Heart left ventricle (tissue), 16 donors: ENCODE results near the gene WNT7B. TPM values are rescaled to one million over a fixed set of nuclear protein-coding genes. Genes with fewer than 3 reads are reported as not detected.

Experiments
- ATAC-seq, 4 donors: fragments of 200-7000 bp; cut with Tn5 transposase; one replicate each; pipeline ENCODE4 v1.9.1; 2020 to 2022; ENCODE audit warnings: moderate library complexity in 4 of 4, mild to moderate bottlenecking in 3 of 4, moderate number of reproducible peaks in 1 of 4
- DNase-seq, 5 donors: peaks; one replicate each; pipeline ENCODE4 v3.0.0-alpha.2; 2020
- H3K27ac ChIP-seq, 12 donors: fragments of 200-600 bp; sonication (generic) in 4 of 12; one replicate each; pipeline versions ENCODE4 v1.5.0 to v1.8.0; 2016 to 2022; ENCODE audit warnings: mild to moderate bottlenecking in 2 of 12
- H3K27me3 ChIP-seq, 9 donors: fragments of 200-600 bp; sonication (generic) in 2 of 9; one replicate each; pipeline versions ENCODE4 v1.5.1 to v1.8.0; 2016 to 2022; ENCODE audit warnings: mild to moderate bottlenecking in 3 of 9
- H3K36me3 ChIP-seq, 9 donors: fragments of 200-600 bp; sonication (generic) in 2 of 9; one replicate each; pipeline versions ENCODE4 v1.5.0 to v1.8.0; 2018 to 2022; ENCODE audit warnings: mild to moderate bottlenecking in 2 of 9
- H3K4me1 ChIP-seq, 12 donors: fragments of 200-600 bp; sonication (generic) in 4 of 12; one replicate each; pipeline versions ENCODE4 v1.5.0 to v1.8.0; 2016 to 2022; ENCODE audit warnings: mild to moderate bottlenecking in 3 of 12
- H3K4me3 ChIP-seq, 12 donors: fragments of 200-600 bp; sonication (generic) in 4 of 12; one replicate each; pipeline versions ENCODE4 v1.5.0 to v1.8.0; 2017 to 2022; ENCODE audit warnings: mild to moderate bottlenecking in 9 of 12, moderate library complexity in 4 of 12
- H3K9me3 ChIP-seq, 12 donors: fragments of 200-600 bp; sonication (generic) in 4 of 12; one replicate each; pipeline versions ENCODE4 v1.5.0 to v1.8.0; 2016 to 2022; ENCODE audit warnings: mild to moderate bottlenecking in 1 of 12
- CTCF ChIP-seq, 12 donors: fragments of 200-600 bp; sonication (generic) in 4 of 12; IDR thresholded peaks; one replicate each; pipeline versions ENCODE4 v1.5.0 to v1.8.0; 2018 to 2022; ENCODE audit warnings: antibody characterized with exemption in 12 of 12, mild to moderate bottlenecking in 5 of 12
- POLR2A ChIP-seq, 2 donors: fragments of 450-650 bp; IDR thresholded peaks; one replicate each; pipeline ENCODE4 v1.6.1; 2017; ENCODE audit warnings: antibody characterized with exemption in 2 of 2, mild to moderate bottlenecking in 2 of 2, moderate library complexity in 2 of 2
- WGBS, 4 donors: extraction: QIAGEN DNeasy Blood & Tissue Kit in 2 of 4; methylation state at CpG; one replicate each; pipeline versions ENCODE4 v1.1.5 to v1.1.7; 2013 to 2018; 5-methylcytosine and 5-hydroxymethylcytosine counted together
- intact Hi-C, 10 donors: fragments of 100-400 bp; cut with DNase I; formaldehyde crosslinking; loops; one replicate each; pipeline versions ENCODE4 v1.11.1 to v1.14.2; 2022
- polyA plus RNA-seq, 2 donors: library from polyadenylated mRNA; stranded (reverse); fragments of 200-250 nt; gene quantifications; one replicate each; pipeline ENCODE4 v1.2.3, GENCODE V29; 2013
- total RNA-seq, 9 donors: library from RNA; depleted of rRNA in 2 of 9; stranded (reverse); fragments of >200 nt in 2 of 9; fragmentation: NEBNext Ultra II Directional in 3 of 9; extraction: Animal tissue kit (Norgen Biotek cat#: 25700) in 3 of 9; gene quantifications; one replicate each; pipeline versions ENCODE4 v1.1.0 to v1.2.4, GENCODE V29; 2016 to 2023
- donor health status: ischemic (EF 13 %, LVEDD 7.1; RV severe dilation, severe dysfunction).
- donor health status: healthy with polysubstance abuse.
- donor health status: DM: no; HTN: yes; CAD: no.
- donor health status: DM: no; HTN: no; CAD: no.
- donor health status: ischemic (EF 25% LVEDD 6.9; RV normal size, moderate dysfunction).
- donor health status: ischemic (EF 25% LVEDD 5.7; RV mildly dilated, moderate dysfunction).
- donor health status: healthy.
- donor health status: DM: yes; HTN: yes; CAD: no.
- donor health status: ischemic (EF 35%, LVEDD 5.7; RV mildly dilated, moderate dysfunction).
- donor health status: nonischemic (EF 11% LVEDD 7.7; RV severe dilation, severe dysfunction).
- donor health status: DM: yes; HTN: yes; CAD: no.
- donor health status: PGD.
- donor health status: ischemic (EF 29% LVEDD 5.4; RV normal size, mild dysfunction).
- donor health status: nonischemic (EF 23%, LVEDD 6.1; RV moderate dilation, normal function).

The WNT7B gene
- total and polyA plus RNA-seq, 11 donors: 0.36 TPM; not detected in 10

GRCh38 chr22:45969801-45970470 lies 7.0 kb downstream of the WNT7B start:
- no peak overlapping the region for H3K4me3 ChIP-seq
- intact Hi-C loops: no loop called here
- H3K27me3 ChIP-seq: peaks cover 49 to 98% (median 74%) of the 10 kb centered on the region in 9 donors
- TF ChIP-seq CTCF (IDR thresholded peaks at IDR 0.05) (no peak), POLR2A (IDR thresholded peaks at IDR 0.05) (no peak)
- 50 to 59% (median 51%) methylated on average over 19 to 21 of the region's 21 CpGs for WGBS, 4 donors
- no peaks in the 10 kb centered on the region for H3K36me3 ChIP-seq
- no peak for DNase-seq
- no peak for ATAC-seq
- no peaks in the 10 kb centered on the region for H3K9me3 ChIP-seq
- H3K27ac ChIP-seq: no peak overlapping the region
- H3K4me1 ChIP-seq: peaks cover 0 to 23% (median 14%) of the 10 kb centered on the region in 12 donors

- Histone ChIP-seq H3K9me3 (no peaks in the 10 kb centered on the region), H3K27ac (no peak overlapping the region), H3K4me3 (no peak overlapping the region), H3K27me3 (peaks cover 43 to 93% (median 69%) of the 10 kb centered on the region in 9 donors), H3K4me1 (peaks cover 0 to 23% (median 14%) of the 10 kb centered on the region in 12 donors), H3K36me3 (no peaks in the 10 kb centered on the region)
- intact Hi-C loops: no loop called here
- no peak for TF ChIP-seq POLR2A (IDR thresholded peaks at IDR 0.05)
- no peak for TF ChIP-seq CTCF (IDR thresholded peaks at IDR 0.05)
- ATAC-seq (no peak), DNase-seq (no peak)
- WGBS, 4 donors: 70 to 83% (median 73%) methylated on average over 10 to 11 of the region's 11 CpGs
Measured at GRCh38 chr22:45969414-45969799, 7.6 kb downstream of the WNT7B start.

DNA sequence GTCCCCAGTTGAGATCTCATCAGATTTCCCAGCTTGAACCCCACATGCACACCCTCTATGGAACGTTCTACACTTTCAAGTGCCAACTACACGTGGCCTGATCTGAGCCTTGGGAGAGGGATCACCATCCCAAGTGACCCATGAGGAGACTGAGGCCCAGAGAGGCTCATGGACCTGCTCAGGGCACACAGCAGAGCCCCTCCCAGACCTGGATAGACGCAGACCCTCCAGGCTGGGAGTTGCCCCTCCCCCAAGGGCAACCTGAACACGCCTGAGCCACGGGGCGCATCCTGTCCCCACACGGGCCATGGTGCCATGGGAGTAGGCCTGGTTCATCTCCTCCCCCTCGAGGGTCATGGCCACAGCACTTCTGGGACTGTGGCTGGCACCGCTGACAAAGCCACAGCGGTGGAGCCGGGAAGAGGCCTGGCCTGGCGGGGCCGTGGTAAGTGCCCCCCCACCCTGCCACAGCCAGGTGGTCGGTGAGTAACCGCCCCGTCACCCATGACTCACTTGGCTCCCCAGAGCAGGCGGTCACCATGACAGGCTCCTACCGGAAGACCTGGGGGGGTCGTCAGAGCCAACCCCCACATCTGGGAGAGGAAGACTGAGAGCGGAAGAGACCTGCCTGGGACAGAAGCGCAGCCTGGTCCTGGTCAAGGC lies 8.1 kb downstream of the WNT7B start:
- TF ChIP-seq CTCF (IDR thresholded peaks at IDR 0.05): no peak
- TF ChIP-seq POLR2A (IDR thresholded peaks at IDR 0.05): no peak
- peaks cover 39 to 91% (median 64%) of the 10 kb centered on the region in 9 donors for H3K27me3 ChIP-seq
- 80 to 89% (median 86%) methylated on average over 19 to 21 of the region's 21 CpGs for WGBS, 4 donors
- DNase-seq: no peak
- H3K27ac ChIP-seq: no peak overlapping the region
- peaks cover 0 to 23% (median 14%) of the 10 kb centered on the region in 12 donors for H3K4me1 ChIP-seq
- intact Hi-C loops: no loop called here
- no peaks in the 10 kb centered on the region for H3K36me3 ChIP-seq
- H3K4me3 ChIP-seq: no peak overlapping the region
- H3K9me3 ChIP-seq: no peaks in the 10 kb centered on the region
- no peak for ATAC-seq

DNA sequence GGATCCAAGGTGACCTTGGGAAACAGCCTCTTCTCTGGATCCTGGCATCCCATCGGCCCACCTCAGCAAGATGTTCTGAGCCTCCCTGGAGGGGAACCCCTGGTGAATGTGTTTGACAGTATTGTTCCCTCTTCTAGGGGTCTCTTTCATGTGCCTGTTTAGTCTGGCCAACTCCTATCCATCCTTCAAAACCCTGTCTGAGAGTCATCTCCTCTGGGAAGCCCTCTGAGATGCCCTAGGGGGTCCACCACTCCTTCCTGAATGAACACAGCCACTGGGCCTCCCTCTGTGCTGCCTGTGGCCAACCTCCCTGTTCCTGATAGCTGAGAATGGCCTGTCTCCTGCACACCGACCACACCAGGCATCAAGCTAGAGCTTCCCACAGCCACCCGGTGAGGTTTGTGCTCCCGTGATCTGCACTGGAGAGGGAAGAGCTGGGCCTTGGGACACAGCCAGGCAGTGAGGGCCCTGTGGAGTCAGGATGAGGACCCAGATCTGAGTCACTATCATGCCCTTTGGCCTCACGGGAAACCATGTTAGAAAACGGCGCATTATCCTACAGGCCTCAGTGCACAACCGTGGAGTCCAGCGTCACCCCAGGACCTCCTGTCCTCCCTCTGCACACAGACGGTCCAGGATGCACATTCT lies 8.8 kb downstream of the WNT7B start:
- TF ChIP-seq CTCF (IDR thresholded peaks at IDR 0.05) (no peak), POLR2A (IDR thresholded peaks at IDR 0.05) (no peak)
- Histone ChIP-seq H3K4me3 (no peak overlapping the region), H3K9me3 (no peaks in the 10 kb centered on the region), H3K27ac (no peak overlapping the region), H3K27me3 (peaks cover 34 to 90% (median 57%) of the 10 kb centered on the region in 9 donors), H3K36me3 (no peaks in the 10 kb centered on the region), H3K4me1 (peaks cover 0 to 23% (median 14%) of the 10 kb centered on the region in 12 donors)
- intact Hi-C loops: no loop called here
- DNase-seq: no peak
- 75 to 93% (median 91%) methylated on average over 6 to 10 of the region's 10 CpGs for WGBS, 4 donors
- no peak for ATAC-seq
